Epidermal melanocyte (primary cell): ENCODE measurements around the gene BDKRB2.
A peak's percentile ranks its signal among the peaks of the same experiment; 100 is the strongest.

ENCODE experiments used
- DNase-seq: peaks from one replicate; pipeline ENCODE4 v3.0.0; 2011; ENCODE audit warnings: low spot score; ENCODE audit not compliant: insufficient read length

BDKRB2 gene

DNA sequence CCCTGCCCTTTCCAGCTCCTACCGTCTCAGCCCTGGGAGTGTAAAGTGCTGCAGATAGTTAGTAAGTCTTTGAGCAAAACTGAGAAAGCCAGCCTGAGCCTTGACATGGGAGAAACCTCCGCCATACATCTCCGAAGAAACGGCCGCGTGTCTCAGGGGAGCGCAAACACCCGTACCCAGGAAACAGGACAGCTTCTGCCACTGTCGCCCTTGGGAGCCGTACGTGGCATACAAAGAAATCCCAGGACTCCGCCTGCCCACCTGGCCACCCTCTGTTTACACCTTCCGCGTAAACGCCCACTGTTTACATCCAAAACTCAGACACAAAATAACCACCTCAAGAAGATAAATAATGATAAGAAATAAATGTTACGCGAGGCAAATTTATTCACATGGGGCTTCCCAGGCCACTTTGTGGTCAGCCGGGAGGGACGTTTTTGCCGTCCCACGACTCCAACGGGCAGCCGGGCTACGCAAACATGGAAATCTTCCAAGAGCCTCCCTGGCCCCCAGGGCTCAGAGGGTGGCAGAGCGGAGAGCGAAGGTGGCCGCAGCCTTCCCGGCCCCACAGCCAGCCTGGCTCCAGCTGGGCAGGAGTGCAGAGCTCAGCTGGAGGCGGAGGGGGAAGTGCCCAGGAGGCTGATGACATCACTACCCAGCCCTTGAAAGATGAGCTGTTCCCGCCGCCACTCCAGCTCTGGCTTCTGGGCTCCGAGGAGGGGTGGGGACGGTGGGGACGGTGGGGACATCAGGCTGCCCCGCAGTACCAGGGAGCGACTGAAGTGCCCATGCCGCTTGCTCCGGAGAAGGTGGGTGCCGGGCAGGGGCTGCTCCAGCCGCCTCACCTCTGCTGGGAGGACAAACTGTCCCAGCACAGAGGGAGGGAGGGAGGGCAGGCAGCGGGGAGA is at the start of gene BDKRB2:
TSS of gene BDKRB2 (plus strand) at position 689 of the 908 bp plus-strand sequence. CDS start 32,269 bp downstream, outside the sequence.
- peak; percentile 79 for DNase-seq

DNA sequence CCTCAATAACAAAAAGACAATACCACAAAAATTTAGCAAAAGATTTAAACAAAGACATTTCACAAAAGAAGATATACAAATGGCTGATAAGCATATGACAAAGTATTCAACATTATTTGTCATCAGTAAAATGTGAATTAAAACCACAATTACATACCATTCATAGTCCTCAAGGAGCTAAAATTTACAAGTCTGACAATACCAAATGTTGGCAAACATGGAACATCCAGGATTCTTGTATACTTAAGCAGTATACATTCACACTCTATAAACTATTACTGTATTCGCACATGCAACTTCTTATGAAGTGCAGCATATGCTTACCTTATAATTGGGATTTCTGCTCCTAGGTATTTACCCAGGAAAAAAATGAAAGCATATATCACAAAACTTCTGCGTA is 49.7 kb upstream of the BDKRB2 start:
- DNase-seq, result no peak

DNA sequence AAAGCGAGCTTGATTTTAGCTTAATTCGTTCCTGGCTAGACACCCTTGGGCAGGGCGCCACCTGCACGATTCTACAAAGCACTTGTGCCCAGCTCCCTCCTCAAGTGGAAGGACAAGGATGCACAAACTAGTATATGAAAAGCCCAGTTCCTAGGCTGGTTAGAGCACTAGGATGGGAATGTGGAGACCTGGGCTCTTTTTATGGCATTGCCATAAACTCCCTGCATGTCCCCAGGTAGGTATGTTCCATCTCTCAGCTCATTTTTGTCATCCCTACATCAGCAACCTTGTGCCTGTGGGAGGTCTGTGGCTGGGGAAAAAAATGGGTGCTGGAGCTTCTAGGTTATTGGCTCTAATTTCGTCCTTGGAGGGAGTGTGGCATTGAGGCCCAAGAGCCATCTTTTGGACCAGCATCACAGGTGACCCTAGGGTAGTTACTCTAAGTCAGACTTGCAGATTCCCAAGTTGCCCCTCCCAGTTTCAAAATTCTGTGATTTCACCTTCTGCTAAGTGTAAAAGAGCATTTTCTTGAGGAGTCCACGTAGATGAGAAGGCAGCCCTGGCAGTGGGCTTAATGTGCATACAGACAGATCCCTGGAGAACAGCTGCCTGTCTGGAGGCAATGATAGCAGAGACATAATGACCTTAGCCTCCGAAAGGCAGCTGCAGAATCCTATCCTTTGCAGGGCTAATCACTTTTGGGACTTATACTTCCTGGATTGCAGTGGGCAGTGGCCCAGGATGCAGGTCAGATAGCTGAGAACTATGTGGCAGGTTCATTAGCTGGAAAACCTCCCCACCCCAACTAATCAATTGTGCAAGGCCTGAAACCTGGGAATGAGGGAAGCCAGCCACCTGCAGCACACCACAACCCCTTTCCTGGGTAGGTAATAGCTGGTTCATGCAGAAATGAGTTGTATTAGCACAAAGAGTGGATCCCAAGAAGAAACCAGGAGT is 47.6 kb upstream of the BDKRB2 start:
- DNase-seq, result no peak

DNA sequence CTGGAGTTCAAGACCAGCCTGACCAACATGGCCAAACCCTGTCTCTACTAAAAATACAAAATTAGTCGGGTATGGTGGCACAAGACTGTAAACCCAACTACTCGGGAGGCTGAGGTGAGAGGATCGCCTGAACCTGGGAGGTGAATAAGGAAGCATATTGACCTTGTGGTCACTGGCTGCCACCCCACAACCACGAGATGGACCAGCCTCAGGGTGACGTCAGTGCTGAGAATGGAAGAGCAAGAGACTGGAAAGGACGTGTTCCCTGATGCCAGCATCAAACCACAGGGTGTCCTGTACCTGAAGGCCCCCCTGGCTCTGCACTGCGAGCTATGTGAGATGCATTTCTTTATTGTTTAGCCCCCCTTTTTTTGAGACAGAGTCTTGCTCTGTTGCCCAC is 45.9 kb upstream of the BDKRB2 start:
- no peak for DNase-seq

DNA sequence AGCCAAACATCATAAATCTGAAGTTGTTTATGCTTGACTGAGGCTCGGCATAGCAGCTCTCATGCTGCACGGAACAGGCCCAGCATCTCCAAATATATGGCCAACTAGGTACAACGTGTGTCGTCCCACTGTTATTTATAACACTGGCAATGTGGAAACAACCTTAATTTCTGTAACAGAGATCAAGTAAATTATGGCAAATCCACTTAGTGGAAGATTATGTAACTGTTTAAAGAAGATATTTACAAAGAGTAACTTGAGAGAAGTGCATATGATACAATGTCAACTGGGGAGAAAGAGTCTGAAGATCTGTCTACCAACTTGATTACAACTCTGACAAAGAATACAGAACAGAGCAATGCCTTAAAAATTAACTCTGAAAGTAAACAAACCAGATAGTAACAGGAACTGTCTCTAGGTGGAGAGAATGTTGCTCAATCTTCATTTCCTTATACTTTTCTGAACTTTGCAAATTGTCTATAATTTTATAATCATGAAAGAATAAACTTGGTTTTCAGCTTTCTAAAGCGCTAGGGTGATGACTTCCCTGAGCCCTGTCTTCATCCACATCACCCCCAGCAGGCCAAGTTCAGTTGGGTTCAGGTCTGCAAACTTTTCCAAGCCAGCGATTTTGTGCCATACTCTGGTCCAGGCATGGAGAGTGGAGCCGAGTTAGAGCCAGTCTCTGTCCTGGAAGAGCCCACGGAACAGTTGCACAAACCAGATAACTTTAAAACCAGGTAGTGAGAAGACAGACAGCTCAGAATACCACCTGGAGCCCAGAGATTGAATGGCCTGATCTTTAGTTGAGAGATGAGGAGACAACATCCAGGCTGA is 44.3 kb upstream of the BDKRB2 start:
- no peak for DNase-seq

DNA sequence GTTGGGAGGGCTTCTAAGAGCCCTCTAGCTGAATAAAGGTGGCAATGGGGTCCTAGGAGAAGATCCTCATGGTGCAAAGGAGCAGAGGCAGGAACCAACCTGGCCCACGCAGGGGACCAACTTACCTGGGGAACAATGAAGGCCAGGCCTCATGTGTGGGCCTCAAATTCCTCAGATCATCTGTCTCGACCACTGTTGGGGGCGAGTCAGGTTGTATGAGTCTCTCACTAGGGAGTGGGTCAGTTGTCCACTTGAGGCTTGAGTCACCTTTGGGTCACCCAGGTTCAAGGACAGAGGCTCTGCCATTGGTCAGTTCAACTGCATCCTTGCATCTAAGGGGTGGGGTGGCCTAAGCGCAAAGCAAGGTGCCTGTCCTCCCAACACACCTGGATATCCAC is 43.7 kb upstream of the BDKRB2 start:
- DNase-seq, result no peak

DNA sequence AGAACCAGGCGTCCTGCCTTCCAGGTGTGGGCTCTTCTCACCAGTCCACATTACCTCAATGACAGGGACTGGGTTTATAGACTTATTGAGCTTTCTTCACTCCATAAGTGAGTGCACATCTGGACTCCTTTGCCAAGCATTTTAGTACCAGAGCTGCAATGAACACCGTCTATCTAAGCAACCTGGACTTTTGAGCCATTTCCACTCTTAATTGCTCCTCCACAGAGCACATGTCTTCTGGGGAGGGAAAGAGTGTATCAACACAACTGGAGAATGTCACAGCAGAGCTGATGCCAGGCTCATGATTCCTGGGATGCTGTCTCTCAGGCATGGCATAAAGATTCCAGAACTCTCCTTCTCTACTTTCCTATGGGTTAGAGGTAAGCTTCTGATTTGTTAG is 43.0 kb upstream of the BDKRB2 start:
- no peak for DNase-seq

DNA sequence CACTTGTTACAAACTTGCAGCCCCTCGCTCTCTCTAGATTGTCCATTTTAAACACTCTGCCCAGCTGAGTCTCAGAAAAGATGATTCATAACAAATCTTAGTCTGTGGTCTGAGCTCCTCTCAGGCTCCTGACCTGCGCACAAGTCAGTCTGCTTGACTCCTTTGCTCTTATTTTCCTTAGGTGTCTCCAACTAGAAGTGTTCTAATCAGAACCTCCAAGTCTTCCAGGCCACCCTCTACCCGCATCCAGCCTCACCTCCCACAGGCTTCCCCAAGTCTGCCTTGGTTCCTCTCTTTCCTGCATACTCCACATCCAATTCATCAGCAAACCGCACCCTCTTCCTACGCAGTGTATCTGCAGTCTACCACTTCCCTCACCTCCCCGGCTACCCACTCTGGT is 42.4 kb upstream of the BDKRB2 start:
- no peak for DNase-seq

DNA sequence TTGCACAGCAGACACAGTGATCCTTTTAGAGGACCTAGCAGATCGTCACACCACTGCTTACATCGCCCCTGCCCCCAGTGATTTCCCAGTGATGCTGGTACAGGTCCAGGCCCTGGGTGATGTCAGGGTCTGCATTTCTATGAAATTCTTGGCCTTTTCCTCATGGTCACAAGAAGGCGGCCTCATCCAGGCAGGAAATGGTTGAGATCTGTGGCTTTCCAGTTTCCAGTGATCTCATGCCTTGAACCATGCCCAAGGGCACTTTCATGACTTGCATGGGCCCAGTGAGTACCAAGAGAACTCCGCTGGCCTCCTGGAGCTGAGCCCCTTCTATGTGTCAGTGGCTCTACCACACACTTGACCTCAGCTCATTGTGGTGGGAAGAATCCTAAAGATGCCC is 41.9 kb upstream of the BDKRB2 start:
- DNase-seq, result no peak

DNA sequence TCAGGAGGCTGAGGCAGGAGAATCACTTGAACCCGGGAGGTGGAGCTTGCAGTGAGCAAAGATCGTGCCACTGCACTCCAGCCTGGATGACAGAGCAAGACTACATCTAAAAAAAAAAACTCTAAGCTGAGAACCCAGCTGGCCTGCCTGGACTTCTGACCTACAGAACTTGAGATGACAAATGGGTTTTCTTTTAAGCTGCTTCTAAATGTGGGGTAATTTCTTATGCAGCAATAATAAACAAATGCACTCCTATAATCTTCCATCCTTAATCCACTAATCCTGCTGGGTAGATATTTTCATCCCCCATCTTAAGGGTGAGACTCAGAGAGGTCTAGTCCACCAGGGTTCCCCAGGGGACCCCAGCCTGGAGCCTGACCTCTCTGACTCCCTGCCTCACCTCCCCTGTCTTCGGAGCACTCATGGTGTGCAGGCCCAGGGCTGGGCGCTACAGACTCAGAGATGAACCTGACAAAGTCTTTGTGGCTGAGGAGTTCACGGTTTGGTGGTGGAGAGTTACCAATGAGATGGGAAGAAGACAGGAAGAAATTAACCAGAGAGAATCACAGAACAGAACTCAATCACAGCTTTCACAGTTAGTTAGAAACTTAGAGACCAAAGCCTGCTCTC is 39.7 kb upstream of the BDKRB2 start:
- no peak for DNase-seq

DNA sequence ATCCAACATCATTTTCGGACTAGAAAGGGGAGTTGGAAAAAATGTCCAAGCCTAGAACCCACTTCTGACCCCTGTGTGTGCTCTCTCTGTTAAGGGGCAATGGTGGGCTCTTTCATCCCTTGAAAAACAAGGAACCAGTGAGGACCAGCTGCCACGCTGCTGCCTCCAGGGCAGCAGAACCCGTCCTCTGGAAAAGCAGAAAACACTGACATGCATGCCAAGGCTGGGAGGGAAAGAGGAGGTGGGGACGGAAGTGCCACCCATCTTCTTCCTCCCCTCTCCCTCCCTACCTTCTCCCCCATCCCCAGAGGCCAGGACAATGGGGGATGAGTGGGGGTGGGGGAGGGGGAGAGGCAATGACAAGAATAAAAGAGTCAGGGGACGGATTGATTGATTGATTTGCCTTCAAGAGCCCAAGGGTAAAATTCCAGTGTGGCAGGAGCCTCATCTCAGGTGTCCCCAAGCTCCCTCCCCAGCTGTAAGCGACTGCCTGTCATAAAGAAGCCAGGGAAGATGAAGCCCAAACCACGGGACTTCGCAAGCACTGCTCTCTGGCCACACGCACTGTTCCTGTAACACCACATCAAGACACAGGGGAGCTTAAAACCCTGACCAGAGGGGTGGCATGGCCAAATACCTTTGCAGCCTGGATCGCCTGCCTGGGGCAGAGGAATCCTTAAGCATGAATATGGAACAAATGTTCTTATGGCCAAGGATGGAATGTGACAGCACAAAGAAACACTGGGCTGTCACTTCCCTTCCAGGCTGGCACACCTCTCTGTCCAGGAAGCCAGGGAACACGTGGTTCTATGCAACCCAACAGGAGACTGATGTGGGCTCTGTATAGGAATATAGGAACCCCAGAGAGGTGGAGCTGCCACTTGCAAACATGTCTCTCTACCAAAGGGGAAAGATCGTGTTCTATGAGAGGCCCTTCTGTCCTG is 38.9 kb upstream of the BDKRB2 start:
- DNase-seq, result no peak

DNA sequence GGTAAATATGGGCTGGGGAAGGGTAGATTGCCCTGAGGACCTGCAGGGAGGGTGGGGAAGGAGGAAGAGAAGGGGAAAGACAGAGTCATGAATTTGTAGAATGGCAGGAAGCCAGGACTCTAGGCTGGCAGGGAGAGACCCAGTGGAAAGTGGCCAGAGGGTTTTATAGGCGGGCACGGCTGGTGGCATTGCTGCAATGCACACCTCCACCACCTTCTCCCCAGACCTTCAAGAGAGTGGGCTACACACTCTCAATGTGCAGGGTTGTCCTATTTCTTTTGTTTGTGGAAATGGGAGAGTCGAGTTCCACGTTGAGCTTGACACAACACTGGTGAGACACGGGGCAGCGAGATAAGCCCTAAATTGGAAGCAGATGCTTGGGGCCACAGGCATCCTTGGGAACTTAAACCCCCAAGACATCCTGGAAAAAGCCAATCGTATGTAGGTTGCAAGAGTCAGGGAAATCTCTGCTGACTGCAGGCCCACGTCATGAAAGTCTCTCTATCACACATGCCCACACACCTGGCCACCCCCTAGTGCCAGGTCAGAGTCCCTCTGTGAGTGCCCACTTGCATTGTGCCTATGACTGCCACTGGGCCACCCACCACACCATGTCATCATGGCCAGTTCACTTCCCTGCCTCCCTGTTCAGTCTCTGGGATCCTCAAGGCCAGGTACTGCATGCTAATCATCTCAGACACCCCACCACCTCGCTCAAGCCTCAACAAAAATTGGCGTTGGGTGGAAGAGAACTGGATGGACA is 38.0 kb upstream of the BDKRB2 start:
- no peak for DNase-seq

DNA sequence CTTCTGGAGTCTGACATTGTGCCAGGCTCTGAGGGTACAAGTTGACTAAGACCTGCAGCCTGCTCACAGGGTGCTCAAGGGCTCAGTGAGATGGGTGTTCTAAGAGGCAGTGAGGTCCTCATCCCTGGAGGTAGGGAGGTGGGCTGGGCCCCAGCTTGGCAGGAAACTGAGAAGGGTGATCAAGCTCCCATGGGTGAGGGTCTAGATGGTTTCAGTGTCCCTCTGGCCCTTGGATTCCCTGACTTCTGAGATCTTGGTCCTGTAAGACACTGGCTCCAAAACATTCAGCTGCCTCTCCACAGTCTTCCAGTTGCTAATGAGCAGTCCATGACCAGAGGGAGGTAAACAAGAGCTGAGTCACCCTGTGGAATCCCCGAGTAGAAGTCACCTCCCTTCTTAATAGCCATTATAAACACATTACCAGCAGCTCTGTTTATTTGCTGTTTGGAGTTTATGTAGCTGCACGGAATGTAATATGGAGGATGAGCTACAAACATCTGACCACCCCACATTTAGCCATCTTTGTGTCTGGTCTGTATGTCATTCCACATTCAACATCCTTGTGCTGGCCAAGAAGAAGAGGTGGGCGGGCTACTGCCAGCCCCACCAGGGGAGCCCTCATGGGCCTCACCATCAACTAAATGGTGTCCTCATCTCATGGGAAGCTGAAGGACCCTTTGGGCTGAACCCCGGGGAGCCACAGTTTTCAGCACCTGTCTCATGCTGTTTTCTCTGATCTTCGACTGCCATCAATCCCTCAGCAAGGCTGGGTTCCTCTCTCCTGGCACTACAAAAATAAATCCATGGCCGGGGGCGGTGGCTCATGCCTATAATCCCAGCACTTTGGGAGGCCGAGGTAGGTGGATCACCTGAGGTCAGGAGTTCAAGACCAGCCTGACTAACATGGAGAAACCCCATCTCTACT is 37.2 kb upstream of the BDKRB2 start:
- DNase-seq, result peak; percentile 61

DNA sequence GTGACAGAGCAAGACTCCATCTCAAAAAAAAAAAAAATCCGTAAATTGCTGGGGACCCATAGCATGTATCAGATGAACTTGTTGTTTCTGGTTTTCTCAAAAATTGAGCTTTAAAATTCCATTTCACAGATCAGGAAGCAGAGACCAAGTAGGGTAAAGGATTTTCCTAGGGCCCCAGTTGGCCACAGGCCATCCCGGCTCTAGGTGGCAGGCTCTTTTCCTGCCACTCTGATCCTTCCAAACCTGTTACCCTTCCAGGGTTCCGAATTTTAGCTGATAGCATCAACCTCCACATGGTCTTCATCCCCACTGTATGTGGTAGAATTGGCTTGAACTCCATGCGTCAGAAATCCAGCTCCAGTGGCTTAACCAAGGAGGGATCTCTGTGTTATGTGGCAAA is 36.1 kb upstream of the BDKRB2 start:
- DNase-seq, result no peak

DNA sequence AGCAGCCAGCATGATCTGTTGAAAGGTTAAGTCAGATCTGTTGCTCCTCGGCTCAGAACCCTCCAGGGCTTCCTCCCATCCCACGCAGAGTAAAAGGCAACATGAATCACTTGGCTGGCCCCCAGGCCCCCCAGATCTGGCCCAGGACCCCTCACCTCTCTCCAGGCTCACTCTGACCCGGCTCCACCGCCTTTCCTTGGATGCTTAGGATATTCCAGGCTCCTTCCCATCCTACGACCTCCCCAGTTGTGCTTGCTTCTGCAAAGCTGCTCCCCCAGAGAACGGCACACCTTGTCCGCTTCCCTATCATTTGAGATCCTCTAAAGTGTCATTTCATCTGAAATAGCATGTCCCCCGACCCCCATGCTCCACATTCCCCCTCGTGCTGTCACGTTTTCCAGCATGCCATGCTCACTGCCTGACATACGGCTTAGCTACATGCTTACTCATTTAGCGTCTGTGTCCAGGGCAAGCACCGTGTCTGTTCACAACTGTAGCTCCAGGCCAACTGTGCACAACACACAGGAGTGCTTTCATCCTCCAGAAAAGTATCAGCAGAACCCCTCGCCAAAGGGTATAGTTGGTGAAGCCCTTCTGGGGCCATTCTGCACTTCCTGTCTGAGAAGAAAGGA is 33.6 kb upstream of the BDKRB2 start:
- no peak for DNase-seq

DNA sequence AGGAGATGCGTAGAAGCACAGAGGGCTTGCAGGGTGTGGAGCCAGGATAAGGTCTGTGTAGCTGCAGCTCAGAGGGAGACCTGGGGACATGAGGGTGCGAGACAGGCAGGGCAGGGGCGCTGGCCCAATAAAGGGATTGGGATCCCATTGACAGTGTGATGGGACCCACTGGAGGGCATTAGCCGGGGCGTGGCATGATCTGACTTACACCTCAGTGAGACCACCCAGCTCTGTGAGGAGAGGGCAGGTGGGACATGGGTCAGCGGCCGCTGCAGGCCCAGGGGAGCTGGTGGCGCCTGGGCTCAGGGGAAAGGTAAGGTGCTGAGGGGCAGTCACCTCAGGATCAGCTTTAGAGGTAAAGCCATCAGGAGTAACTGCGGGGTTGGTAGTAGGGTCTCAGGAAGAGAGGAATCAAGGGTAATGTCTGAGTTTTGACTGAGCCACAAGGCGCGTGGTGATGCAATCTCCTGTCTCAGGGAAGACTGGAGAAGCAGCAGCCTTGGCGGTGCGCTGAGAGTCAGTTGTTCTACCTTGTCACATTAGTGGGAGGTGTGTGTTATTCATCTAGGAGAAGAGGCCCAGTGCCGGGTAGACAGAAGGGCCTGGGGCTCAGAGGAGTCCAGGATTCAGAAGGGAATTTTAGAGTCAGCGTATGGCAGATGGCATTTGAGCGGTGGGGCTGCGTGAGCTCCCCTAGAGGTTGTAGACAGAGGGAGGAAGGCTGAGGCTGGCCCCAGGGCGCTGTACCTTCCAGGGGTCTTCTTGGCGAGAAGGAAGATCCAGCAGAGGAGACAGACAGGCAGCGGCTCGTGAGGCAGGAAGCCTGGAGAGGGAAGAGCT is 30.8 kb upstream of the BDKRB2 start:
- no peak for DNase-seq
